Heart right ventricle (tissue), 16 donors: ENCODE measurements around the gene NRXN2. TPM values are rescaled to one million over a fixed set of nuclear protein-coding genes. Genes with fewer than 3 reads are reported as not detected.
A peak's percentile ranks its signal among the peaks of the same experiment; 100 is the strongest.

Experiments used
- ATAC-seq, 8 donors: fragments of 200-7000 bp; cut with Tn5 transposase; one replicate each; pipeline ENCODE4 v1.9.1; 2020; ENCODE audit warnings: mild to moderate bottlenecking in 8 of 8, moderate library complexity in 8 of 8, moderate number of reproducible peaks in 1 of 8
- DNase-seq, 2 donors: peaks; one replicate each; pipeline ENCODE4 v3.0.0-alpha.2; 2020
- H3K27ac ChIP-seq, 10 donors: fragments of 200-600 bp; sonication (generic) in 2 of 10; one replicate each; pipeline versions ENCODE4 v1.5.0 to v1.8.0; 2020 to 2022; ENCODE audit warnings: mild to moderate bottlenecking in 3 of 10
- H3K27me3 ChIP-seq, 7 donors: fragments of 200-600 bp; one replicate each; pipeline ENCODE4 v1.8.0; 2021 to 2022; ENCODE audit warnings: mild to moderate bottlenecking in 2 of 7
- H3K36me3 ChIP-seq, 9 donors: fragments of 200-600 bp; sonication (generic) in 1 of 9; one replicate each; pipeline versions ENCODE4 v1.5.0 to v1.8.0; 2020 to 2022; ENCODE audit warnings: mild to moderate bottlenecking in 2 of 9
- H3K4me1 ChIP-seq, 9 donors: fragments of 200-600 bp; sonication (generic) in 1 of 9; one replicate each; pipeline versions ENCODE4 v1.5.0 to v1.8.0; 2020 to 2022; ENCODE audit warnings: mild to moderate bottlenecking in 4 of 9
- H3K4me3 ChIP-seq, 10 donors: fragments of 200-600 bp; sonication (generic) in 2 of 10; one replicate each; pipeline versions ENCODE4 v1.5.0 to v1.8.0; 2020 to 2022; ENCODE audit warnings: mild to moderate bottlenecking in 7 of 10, moderate library complexity in 2 of 10
- H3K9me3 ChIP-seq, 11 donors: fragments of 200-600 bp in 10 of 11; sonication (generic) in 2 of 11; one replicate each; pipeline versions ENCODE4 v1.5.0 to v1.8.0; 2013 to 2022; ENCODE audit warnings: mild to moderate bottlenecking in 2 of 11, control low read depth in 1 of 11, moderate library complexity in 1 of 11
- WGBS, 2 donors: extraction: QIAGEN DNeasy Blood & Tissue Kit; methylation state at CpG; one replicate each; pipeline ENCODE4 v1.1.7; 2013; ENCODE audit warnings: inconsistent platforms in 1 of 2; 5-methylcytosine and 5-hydroxymethylcytosine counted together
- intact Hi-C, 10 donors: fragments of 100-400 bp; cut with DNase I; formaldehyde crosslinking; loops; one replicate each; pipeline versions ENCODE4 v1.11.1 to v1.14.2; 2022
- polyA plus RNA-seq, 2 donors: library from polyadenylated mRNA; stranded (reverse); fragments of 200-250 nt; gene quantifications; one replicate each; pipeline ENCODE4 v1.2.3, GENCODE V29; 2013
- total RNA-seq, 10 donors: library from RNA; stranded (reverse); fragmentation: NEBNext Ultra II Directional in 3 of 10; extraction: Animal tissue kit (Norgen Biotek cat#: 25700) in 3 of 10; gene quantifications; one replicate each; pipeline versions ENCODE4 v1.2.1 to v1.2.4, GENCODE V29; 2021 to 2023
- TF ChIP-seq, protein P1 (sequence below), 9 donors: fragments of 200-600 bp; sonication (generic) in 2 of 9; IDR thresholded peaks; one replicate each; pipeline versions ENCODE4 v1.5.0 to v1.8.0; 2021 to 2022; ENCODE audit warnings: antibody characterized with exemption in 9 of 9, mild to moderate bottlenecking in 5 of 9, moderate library complexity in 1 of 9
- donor health status: Arrhythmogenic right ventricular cardiomyopathy.
- donor health status: ischemic (EF 13 %, LVEDD 7.1; RV severe dilation, severe dysfunction).
- donor health status: healthy with polysubstance abuse.
- donor health status: DM: no; HTN: yes; CAD: no.
- donor health status: DM: no; HTN: no; CAD: no.
- donor health status: ischemic (EF 25% LVEDD 6.9; RV normal size, moderate dysfunction).
- donor health status: ischemic (EF 25% LVEDD 5.7; RV mildly dilated, moderate dysfunction).
- donor health status: healthy.
- donor health status: DM: yes; HTN: yes; CAD: no.
- donor health status: Ischemic cardiomyopathy.
- donor health status: ischemic (EF 35%, LVEDD 5.7; RV mildly dilated, moderate dysfunction).
- donor health status: nonischemic (EF 11% LVEDD 7.7; RV severe dilation, severe dysfunction).
- donor health status: DM: yes; HTN: yes; CAD: no.
- donor health status: PGD.
- donor health status: ischemic (EF 29% LVEDD 5.4; RV normal size, mild dysfunction).
- donor health status: nonischemic (EF 23%, LVEDD 6.1; RV moderate dilation, normal function).

Gene NRXN2
- total and polyA plus RNA-seq, 12 donors: 0.45 to 5.5 (median 1.4) TPM

DNA sequence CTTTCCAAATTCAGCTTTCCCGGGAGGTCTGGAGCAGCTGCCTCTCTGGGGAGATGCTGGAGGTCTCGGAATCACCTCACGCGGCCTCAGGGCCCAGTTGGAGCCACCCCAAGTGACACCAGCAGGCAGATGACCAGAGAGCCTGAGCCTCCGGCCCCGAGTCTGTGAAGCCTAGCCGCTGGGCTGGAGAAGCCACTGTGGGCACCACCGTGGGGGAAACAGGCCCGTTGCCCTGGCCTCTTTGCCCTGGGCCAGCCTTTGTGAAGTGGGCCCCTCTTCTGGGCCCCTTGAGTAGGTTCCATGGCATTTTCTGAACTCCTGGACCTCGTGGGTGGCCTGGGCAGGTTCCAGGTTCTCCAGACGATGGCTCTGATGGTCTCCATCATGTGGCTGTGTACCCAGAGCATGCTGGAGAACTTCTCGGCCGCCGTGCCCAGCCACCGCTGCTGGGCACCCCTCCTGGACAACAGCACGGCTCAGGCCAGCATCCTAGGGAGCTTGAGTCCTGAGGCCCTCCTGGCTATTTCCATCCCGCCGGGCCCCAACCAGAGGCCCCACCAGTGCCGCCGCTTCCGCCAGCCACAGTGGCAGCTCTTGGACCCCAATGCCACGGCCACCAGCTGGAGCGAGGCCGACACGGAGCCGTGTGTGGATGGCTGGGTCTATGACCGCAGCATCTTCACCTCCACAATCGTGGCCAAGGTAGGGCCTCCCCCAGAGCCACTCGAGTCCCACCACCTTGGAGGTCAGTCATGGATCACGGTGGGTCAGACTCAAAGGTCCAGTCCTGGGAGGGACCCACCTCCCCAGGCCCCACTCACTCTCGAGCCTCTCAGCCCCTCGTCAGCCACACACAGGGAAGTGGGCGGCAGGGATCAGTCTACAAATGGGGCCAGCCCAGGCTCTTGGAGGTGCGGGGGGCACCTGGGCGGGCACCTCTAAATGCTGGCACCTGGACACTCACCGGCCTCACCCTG is 131.5 kb downstream of the NRXN2 start:
- Histone ChIP-seq H3K4me1 (no peaks in the 10 kb centered on the region), H3K27ac (no peak overlapping the region), H3K9me3 (peaks cover 0 to 26% (median 9%) of the 10 kb centered on the region in 11 donors), H3K4me3 (no peak overlapping the region), H3K27me3 (peaks cover 0 to 4% (median 0%) of the 10 kb centered on the region in 7 donors), H3K36me3 (no peaks in the 10 kb centered on the region)
- intact Hi-C loops: no loop called here
- DNase-seq: no peak
- WGBS, 2 donors: 82 to 87% methylated on average over 36 of the region's 36 CpGs
- peak in 2 of 8 donors; percentile 17 to 23 for ATAC-seq
- TF ChIP-seq, protein P1, sequence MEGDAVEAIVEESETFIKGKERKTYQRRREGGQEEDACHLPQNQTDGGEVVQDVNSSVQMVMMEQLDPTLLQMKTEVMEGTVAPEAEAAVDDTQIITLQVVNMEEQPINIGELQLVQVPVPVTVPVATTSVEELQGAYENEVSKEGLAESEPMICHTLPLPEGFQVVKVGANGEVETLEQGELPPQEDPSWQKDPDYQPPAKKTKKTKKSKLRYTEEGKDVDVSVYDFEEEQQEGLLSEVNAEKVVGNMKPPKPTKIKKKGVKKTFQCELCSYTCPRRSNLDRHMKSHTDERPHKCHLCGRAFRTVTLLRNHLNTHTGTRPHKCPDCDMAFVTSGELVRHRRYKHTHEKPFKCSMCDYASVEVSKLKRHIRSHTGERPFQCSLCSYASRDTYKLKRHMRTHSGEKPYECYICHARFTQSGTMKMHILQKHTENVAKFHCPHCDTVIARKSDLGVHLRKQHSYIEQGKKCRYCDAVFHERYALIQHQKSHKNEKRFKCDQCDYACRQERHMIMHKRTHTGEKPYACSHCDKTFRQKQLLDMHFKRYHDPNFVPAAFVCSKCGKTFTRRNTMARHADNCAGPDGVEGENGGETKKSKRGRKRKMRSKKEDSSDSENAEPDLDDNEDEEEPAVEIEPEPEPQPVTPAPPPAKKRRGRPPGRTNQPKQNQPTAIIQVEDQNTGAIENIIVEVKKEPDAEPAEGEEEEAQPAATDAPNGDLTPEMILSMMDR (IDR thresholded peaks at IDR 0.05): no peak

DNA sequence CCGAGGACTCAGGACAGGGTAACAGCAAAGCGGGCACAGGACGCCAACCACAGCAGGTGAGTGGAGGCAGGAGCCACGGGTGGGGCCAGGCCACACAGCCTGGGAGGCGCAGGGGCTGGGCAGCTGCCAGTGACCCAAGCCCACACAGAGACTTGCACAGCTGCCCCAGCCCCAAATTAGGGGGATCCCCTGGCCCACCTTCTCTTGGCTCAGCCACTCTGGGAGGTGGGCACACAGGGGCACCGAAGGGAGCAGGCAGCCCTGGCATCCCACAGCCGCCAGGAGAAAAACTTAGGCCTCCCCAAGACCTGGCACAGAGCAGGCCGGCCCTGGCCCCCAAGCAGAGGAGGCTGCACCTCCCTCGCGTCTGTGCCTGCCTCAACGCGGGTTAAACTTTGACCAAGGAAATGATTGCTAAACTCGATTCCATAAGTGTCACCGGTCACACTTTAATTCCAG is 132.2 kb downstream of the NRXN2 start, which contains the start of gene SLC22A12:
SLC22A12 (plus strand) TSS at position 458 of the 459 bp plus-strand sequence. CDS start 337 bp downstream, outside the sequence.
- Histone ChIP-seq H3K4me3 (no peak within 1 kb of the TSS), H3K9me3 (peaks cover 0 to 26% (median 9%) of the 10 kb centered on the region in 11 donors), H3K27me3 (peaks cover 0 to 4% (median 0%) of the 10 kb centered on the region in 7 donors), H3K36me3 (no peaks in the 10 kb centered on the region), H3K27ac (no peak within 1 kb of the TSS), H3K4me1 (no peaks in the 10 kb centered on the region)
- ATAC-seq (no peak), DNase-seq (no peak)
- TF ChIP-seq, protein P1 (IDR thresholded peaks at IDR 0.05): no peak
- intact Hi-C loops: no loop called here
- WGBS, 2 donors: 78 to 82% methylated on average over 14 of the region's 14 CpGs

DNA sequence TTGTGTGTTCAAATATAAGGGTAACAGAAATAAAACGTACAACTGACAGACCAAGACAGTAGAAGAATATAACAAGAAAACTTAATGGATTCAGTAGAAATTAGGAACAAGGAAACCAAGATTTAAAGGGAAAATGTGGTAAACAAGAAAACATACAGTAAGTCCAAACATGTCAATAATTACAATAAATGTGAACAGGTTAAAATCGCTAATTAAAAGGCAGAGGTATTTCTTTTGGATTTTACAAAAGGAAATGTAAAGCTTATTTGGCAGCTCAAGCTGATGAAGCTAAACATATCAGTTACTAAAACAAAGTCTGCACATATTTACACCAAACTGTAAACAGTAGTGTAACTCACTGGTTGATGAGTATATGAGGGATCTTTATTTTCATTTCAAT is 134.3 kb downstream of the NRXN2 start:
- Histone ChIP-seq H3K27me3 (peaks cover 0 to 4% (median 0%) of the 10 kb centered on the region in 7 donors), H3K4me1 (no peaks in the 10 kb centered on the region), H3K4me3 (no peak overlapping the region), H3K36me3 (no peaks in the 10 kb centered on the region), H3K9me3 (peaks cover 0 to 26% (median 9%) of the 10 kb centered on the region in 11 donors), H3K27ac (no peak overlapping the region)
- intact Hi-C loops: no loop called here
- WGBS, 2 donors: 92 to 93% methylated on average over 2 of the region's 2 CpGs
- ATAC-seq: no peak
- DNase-seq: no peak
- TF ChIP-seq, protein P1 (IDR thresholded peaks at IDR 0.05): no peak

DNA sequence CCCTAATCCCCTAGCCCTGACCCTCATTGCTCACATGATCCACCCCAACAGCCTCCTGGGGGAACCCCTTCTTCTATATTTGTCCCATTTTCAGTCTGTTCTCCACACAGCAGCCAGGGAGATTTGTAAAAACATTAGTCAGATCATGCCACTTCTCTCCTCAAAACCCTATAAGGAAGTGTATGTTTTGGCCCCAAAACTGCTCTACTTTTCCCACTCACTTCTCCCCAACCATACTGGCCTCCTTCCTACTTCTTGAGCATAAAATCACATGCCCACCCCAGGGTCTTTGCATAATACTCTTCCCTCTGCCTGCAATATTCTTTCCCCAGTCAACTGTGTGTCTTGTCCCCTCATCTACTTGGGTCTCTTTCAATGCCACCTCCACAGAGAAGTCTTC is 136.6 kb downstream of the NRXN2 start:
- ATAC-seq (no peak), DNase-seq (no peak)
- Histone ChIP-seq H3K36me3 (no peaks in the 10 kb centered on the region), H3K9me3 (peaks cover 0 to 26% (median 9%) of the 10 kb centered on the region in 11 donors), H3K27ac (no peak overlapping the region), H3K4me1 (no peaks in the 10 kb centered on the region), H3K4me3 (no peak overlapping the region), H3K27me3 (no peaks in the 10 kb centered on the region)
- intact Hi-C loops: no loop called here
- TF ChIP-seq, protein P1 (IDR thresholded peaks at IDR 0.05): no peak
